Erythroblast (primary cell): Measurements from ENCODE around the gene DSE.
"Not testable (repeated sequence)": the region's sequence is repeated elsewhere in the genome, so short reads cannot be mapped to it uniquely, and the experiment has no call there.

ENCODE experiments used
- DNase-seq, 2 experiments: peaks; one replicate each; lab custom pipeline; 2025; lab: John Stamatoyannopoulos, UW
- GATA1 ChIP-seq: IDR thresholded peaks from 2 replicates; pipeline ENCODE4 v1.6.1; 2011; ENCODE audit warnings: low read depth, mild to moderate bottlenecking, control low read depth, low read length, moderate library complexity
- POLR2A ChIP-seq: IDR thresholded peaks from 2 replicates; pipeline ENCODE4 v1.6.1; 2011; ENCODE audit warnings: mild to moderate bottlenecking, low read length

DSE gene

DNA sequence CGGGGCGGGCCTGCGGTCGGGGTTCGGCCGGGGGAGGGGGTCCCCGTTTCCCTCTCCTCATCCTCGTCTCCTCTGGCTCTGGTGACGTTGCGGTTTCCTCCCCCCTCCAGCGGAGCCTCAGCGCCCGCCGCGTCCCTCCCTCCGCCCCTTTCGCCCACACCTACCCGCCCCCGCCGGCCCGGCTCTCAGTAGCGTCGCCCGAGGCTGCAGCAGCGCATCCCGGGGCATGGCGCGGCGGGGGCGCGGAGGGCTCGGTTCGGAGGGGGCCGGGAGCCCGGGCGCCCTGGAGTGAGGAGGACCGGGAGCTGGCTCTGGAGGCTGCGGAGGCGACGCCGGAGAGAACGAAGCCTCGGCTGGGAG is at the start of gene DSE:
Gene DSE, plus strand, starts transcription at position 188 of the 360 bp plus-strand sequence. CDS start 28,304 bp downstream, outside the sequence.
- TF ChIP-seq POLR2A (no peak), GATA1 (no peak)
- DNase-seq: peak; percentile 44 to 53

DNA sequence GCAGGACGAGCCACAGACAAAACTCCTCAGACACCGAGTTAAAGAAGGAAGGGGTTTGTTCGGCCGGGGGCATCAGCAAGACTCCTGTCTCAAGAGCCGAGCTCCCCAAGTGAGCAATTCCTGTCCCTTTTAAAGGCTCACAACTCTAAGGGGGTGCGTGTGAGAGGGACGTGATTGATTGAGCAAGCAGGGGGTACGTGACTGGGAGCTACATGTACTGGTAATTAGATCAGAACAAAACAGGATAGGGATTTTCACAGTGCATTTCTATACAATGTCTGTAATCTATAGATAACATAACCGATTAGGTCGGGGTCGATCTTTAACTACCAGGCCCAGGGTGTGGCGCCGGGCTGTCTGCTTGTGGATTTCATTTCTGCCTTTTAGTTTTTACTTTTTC is 48.8 kb upstream of the DSE start:
- DNase-seq: not testable (repeated sequence)

DNA sequence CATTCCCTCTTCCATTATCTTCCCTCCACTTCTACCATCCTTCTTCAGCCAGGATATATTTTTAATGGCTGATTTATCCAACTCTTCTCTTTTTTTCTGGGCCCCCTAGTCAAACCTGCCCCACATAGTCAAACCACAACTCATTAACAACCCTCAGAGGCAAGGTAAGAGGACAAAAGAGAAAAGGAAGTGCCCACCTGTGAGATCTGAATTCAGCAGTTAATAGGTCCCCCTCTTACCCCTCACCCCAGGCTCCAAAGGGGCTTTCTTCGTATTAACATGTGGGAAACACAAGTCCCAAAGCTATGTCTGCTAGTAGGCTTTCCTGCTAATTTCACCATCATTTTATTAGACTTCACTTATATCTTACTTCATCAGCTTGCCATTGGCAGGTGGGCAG is 46.9 kb upstream of the DSE start:
- TF ChIP-seq POLR2A (no peak), GATA1 (no peak)
- DNase-seq: no peak

DNA sequence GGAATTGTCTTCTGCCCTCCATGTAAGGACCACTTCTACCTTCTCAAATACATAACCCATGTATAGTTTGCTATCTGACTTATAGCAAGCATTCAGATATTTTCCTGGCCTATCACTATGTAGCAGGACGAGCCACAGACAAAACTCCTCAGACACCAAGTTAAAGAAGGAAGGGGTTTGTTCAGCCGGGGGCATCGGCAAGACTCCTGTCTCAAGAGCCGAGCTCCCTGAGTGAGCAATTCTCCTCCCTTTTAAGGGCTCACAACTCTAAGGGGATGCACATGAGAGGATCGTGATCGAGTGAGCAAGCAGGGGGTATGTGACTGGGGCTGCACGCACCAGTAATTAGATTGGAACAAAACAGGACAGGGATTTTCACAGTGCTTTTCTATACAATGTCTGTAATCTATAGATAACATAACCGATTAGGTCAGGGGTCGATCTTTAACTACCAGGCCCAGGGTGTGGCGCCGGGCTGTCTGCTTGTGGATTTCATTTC is 45.1 kb upstream of the DSE start:
- not testable (repeated sequence) for DNase-seq

DNA sequence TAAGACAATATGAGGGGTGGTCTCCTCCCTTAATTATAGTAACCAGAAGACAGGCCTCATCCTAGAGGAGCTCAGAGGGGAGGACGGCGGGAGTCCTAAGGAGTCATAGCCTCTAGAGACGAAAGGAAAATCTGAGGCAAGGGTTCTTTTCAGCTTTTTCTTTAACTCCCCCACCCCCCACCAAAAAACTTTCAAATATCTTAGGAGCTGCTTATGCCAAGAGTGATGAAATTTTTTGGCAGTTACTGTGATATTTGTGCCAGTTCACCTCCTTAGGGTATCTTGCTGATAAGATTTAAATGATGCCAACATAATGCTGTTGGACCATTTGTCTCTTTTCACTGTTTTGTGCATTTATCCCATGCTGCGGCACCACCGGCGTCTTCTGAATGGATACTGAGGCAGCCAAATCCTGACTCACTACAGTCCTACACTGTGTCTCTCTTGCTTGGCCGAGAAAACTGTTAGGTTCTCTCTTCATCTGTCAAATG is 44.5 kb upstream of the DSE start:
- TF ChIP-seq GATA1 (no peak), POLR2A (no peak)
- no peak for DNase-seq

DNA sequence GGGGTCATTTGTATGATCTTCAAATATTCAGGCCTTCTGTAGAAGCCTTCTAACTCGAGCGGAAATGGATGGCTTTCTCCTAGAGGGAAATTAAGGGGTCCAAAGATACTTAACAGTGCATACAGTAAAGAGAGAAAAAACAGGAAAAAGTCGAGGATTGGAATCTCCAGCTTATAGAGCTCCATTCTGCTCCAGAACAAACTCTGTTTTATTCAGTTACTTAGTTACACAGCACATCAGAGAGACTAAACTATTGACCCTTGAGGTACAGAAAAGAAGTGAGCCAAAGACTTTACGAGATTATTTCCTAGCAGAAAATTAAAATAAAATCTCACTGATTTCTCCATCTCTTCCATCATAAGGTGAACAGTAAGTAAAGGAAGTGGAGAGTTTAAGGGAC is 43.8 kb upstream of the DSE start:
- no peak for DNase-seq
- TF ChIP-seq POLR2A (no peak), GATA1 (no peak)

DNA sequence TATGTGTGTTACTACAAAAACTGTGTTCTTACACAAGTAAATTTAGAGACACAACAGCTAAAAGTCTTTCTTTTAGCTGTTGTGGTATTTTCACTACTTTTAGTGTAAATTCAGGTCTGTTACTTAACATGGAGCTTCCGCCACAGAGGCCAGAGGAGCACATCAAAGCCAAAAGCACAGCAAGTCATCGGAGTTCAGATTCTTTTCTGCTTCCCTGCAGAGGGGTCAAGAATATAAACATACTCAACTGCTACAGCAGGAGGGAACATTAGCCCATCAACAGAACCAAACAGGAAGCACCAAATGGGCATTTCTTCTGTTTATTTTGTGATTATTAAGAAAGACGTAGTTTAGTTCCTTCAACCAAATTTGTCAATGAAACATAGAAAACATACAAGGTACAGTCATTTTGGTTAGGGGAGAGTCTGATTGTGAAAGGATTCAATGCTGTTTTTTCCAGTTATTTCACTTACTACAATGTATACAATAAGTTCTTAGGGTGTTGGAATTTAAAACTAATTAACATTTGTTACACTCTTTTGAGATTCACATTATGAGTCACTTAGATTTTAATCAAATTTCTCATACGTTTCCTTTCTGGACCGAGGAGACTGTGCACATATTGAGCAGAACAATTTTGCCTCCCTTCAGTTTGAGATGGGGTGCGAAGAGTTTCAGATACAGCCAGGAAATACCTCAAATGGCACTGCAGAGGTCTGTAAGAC is 42.8 kb upstream of the DSE start:
- TF ChIP-seq POLR2A (no peak), GATA1 (no peak)
- no peak for DNase-seq

DNA sequence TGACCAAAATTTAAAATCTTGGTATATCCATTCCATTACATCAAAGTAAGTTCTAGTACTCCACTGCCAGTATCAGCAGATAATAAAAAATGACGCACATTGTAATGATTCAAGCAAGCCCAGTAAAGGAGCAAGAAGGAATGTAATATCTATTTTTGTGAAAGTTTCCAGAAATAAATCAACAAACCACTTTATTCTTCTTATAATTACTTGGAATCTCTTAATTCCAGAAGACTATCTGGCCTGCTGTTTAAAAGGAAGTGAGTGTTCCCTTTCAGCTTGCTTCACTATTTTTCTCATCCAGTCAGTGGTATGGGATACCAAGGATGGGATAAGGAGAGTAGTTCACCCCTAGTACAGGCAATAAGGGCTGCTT is 42.2 kb upstream of the DSE start:
- TF ChIP-seq GATA1 (no peak), POLR2A (no peak)
- no peak for DNase-seq

DNA sequence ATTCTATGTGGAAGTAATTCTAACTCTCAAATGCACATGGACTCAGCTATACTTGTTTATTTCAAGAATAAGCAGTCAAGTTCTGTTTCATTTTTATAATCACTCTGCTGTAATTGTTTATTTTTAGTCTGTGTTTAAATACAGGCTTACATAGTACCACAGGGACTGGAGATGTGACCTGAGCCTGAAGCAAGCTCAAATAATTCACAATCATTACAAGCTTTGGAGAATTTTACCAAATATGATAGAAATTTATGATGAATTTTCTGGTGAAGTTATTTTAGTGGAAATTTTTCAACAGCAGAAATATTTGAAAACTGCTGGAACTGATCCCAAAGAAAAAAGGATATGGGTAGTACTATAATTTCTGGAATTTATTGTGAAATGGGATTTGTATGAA is 41.6 kb upstream of the DSE start:
- TF ChIP-seq GATA1 (no peak), POLR2A (no peak)
- DNase-seq: no peak

DNA sequence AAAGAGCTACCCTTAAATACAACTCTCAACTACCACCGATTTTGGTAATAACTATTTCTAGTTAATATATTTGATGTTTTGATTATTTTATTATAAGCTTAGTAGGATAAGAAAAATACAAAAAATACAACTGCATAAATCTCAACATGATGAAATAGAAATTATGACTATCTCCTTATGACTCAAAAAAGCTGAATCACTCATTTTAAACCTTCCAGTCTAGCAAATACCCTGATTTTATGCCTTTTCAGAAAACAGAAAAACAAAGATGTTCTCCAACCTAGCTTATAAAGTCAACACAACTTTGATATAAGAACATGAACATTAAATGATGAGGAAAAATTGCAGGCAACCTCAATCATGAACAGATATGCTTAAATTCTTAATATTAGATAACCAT is 40.2 kb upstream of the DSE start:
- TF ChIP-seq GATA1: no peak

DNA sequence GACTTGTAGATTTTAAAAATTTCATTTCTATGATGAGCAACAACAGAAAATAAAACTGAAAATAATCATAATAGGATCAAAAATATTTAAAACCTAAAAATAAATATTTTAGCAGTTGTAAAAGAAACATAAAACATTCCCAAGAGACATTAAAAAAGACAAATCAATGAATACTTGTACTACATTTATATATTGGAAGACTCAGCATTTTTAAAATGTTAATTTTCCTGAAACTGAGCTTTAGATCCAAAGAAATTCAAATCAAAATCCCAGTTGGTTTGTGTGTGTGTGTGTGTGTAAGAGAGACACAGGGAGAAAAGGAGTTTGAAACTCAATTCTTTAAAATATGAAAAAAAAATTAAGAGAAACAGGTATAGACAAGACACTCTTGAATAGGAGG is 38.7 kb upstream of the DSE start:
- no peak for DNase-seq
- TF ChIP-seq POLR2A: no peak
- TF ChIP-seq GATA1: no peak

More for the DNA sequence above, 40.2 kb upstream of the DSE start:
- DNase-seq: no peak

DNA sequence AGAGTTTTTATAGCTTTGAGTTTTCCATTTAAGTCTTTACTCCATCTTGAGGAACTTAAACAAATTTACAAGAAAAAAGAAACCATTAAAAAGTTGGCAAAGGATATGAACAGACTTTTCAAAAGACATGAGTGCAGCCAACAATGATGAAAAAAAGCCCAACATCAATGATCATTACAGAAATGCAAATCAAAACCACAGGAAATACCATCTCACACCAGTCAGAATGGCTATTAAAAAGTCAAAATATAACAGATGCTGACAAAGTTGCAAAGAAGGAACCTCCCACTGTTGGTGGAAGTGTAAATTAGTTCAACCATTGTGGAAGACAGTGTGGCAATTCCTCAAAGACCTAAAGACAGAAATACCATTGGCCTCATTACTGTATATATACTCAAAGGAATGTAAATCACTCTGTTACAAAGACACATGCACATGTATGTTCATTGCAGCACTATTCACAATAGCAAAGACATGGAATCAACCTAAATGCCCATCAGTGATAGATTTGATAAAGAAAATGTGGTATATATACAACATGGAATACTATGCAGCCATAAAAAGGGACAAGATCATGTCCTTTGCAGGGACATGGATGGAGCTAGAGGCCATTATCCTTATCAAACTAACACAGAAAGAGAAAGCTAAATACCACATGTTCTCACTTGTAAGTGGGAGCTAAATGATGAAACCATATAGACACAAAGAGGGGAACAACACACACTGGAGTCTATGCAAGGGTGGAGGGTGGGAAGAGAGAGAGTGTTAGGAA is 35.9 kb upstream of the DSE start:
- DNase-seq: not testable (repeated sequence)

DNA sequence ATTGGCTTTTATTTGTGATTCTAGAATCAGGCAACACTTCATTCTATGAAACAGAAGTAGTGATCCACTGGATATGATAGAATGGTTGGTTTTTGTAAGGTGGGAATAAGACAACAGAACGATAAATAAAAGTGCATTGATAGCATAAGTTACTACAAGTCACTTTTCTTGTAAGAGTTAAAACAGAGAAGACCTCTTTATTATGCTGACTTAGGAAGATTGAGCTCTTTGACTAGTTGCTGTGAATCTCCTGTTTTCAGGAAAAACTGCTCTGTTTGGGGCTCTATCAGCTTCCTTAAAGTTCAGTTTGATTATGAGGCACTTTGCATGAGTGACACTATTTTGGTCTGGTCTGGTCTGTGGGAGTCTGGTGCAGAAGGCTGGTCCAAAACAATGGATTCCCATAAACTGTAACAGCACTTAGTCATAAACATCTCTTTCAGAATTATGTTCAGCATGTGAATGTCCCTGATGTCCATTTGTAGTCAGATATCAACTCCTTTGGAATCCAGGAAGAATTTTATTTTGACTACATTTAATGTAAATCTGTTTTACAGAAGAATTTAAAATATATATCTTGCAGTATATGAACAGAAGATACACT is 35.0 kb upstream of the DSE start:
- TF ChIP-seq POLR2A: no peak
- TF ChIP-seq GATA1: no peak
- DNase-seq: no peak

DNA sequence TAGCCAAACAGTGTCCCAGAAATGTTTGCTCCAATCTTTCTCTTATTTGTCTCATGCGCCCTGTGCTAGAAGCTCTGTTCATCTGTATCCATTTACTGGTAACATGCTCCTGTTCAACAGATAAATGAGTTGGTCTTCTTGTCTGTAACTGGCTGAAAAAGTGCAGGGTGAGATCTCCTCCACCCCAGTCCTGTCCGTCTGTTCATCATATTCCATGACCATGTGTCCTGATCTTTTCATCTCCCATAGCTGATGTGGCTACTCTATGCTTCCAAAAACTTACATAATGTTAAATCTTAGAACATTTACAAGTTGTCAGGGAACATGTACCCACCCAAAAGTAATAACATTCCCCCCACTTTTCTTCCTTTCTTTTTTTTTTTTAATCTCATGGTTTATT is 31.8 kb upstream of the DSE start:
- TF ChIP-seq GATA1 (no peak), POLR2A (no peak)
- no peak for DNase-seq

DNA sequence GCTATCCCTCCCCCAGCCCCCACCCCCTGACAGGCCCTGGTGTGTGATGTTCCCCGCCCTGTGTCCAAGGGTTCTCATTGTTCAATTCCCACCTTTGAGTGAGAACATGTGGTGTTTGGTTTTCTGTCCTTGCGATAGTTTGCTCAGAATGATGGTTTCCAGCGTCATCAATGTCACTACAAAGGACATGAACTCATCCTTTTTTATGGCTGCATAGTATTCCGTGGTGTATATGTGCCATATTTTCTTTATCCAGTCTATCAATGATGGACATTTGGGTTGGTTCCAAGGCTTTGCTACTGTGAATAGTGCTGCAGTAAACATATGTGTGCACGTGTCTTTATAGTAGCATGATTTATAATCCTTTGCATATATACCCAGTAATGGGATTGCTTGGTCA is 30.1 kb upstream of the DSE start:
- not testable (repeated sequence) for DNase-seq
